IPS-20b (cell line): ENCODE data around the gene TMEM167B.

Experiments used
- H3K27ac ChIP-seq: one replicate; pipeline ENCODE4 v1.5.1; 2013; ENCODE audit warnings: low read length
- H3K27me3 ChIP-seq: 2 replicates; pipeline ENCODE4 v1.6.1; 2013; ENCODE audit warnings: mild to moderate bottlenecking, low read length, inconsistent platforms; ENCODE audit not compliant: insufficient read depth
- H3K36me3 ChIP-seq: 2 replicates; pipeline ENCODE4 v1.6.1; 2013; ENCODE audit warnings: low read depth, mild to moderate bottlenecking, inconsistent platforms, low read length, moderate library complexity; ENCODE audit not compliant: insufficient read depth
- H3K4me1 ChIP-seq: 2 replicates; pipeline ENCODE4 v1.6.1; 2013; ENCODE audit warnings: mild to moderate bottlenecking, control low read depth, inconsistent platforms, low read length, moderate library complexity; ENCODE audit not compliant: insufficient read depth
- H3K4me3 ChIP-seq: 2 replicates; pipeline ENCODE4 v1.5.1; 2013; ENCODE audit warnings: mild to moderate bottlenecking, low read length, inconsistent platforms
- H3K9ac ChIP-seq: 2 replicates; pipeline ENCODE4 v1.6.1; 2013; ENCODE audit warnings: low read depth, mild to moderate bottlenecking, inconsistent platforms, low read length, moderate library complexity
- H3K9me3 ChIP-seq: 2 replicates; pipeline ENCODE4 v1.6.1; 2013; ENCODE audit warnings: mild to moderate bottlenecking, low read depth, low read length, inconsistent platforms; ENCODE audit not compliant: insufficient read depth

The TMEM167B gene

GRCh38 chr1:109060707-109061106 is 29.9 kb upstream of the TMEM167B start:
- Histone ChIP-seq H3K27me3 (no peaks in the 10 kb centered on the region), H3K4me1 (no peaks in the 10 kb centered on the region), H3K9ac (no peak overlapping the region), H3K9me3 (no peaks in the 10 kb centered on the region), H3K27ac (no peak overlapping the region), H3K4me3 (no peak overlapping the region), H3K36me3 (peaks cover 28% of the 10 kb centered on the region)

DNA sequence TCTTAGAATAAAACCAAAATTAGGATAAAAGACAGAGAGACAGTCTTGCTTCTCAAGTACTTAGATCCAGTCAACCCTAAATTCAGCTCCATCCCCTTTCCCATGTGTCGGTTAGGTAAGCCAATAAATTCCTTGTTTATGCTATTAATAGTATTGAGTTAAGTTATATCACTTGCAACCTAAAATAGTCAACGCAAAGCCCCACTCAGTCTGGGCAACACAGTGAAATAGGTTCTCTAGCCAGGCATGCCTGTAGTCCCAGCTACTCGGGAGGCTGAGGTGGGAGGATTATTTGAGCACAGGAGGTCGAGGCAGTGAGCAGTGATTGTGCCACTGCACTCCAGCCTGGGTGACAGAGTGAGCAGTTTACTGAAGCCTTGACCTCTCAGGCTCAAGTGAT is 29.4 kb upstream of the TMEM167B start:
- no peak overlapping the region for H3K4me3 ChIP-seq
- H3K4me1 ChIP-seq, result no peaks in the 10 kb centered on the region
- no peaks in the 10 kb centered on the region for H3K9me3 ChIP-seq
- H3K9ac ChIP-seq, result no peak overlapping the region
- peaks cover 33% of the 10 kb centered on the region for H3K36me3 ChIP-seq
- no peak overlapping the region for H3K27ac ChIP-seq
- no peaks in the 10 kb centered on the region for H3K27me3 ChIP-seq

DNA sequence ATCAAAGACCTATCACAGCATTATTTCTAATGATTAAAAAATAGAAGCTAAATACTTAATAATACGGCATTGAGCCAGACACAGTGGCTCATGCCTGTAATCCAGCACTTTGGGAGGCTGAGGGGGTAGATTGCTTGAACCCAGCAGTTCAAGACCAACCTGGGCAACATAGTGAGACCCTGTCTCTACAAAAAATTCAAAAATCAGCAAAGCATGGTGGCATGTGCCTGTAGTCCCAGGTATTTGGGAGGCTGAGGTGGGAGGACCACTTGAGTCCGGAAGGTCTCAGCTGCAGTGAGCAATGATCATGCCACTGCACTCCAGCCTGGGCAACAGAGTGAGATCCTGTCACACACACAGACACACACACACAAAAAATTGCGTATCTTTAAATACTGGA is 25.4 kb upstream of the TMEM167B start:
- H3K4me3 ChIP-seq, result no peak overlapping the region
- no peak overlapping the region for H3K27ac ChIP-seq
- no peaks in the 10 kb centered on the region for H3K27me3 ChIP-seq
- H3K36me3 ChIP-seq, result peaks cover 60% of the 10 kb centered on the region
- no peak overlapping the region for H3K9ac ChIP-seq
- H3K4me1 ChIP-seq, result no peaks in the 10 kb centered on the region
- H3K9me3 ChIP-seq, result no peaks in the 10 kb centered on the region

GRCh38 chr1:109067883-109068282 is 22.7 kb upstream of the TMEM167B start:
- H3K4me3 ChIP-seq, result no peak overlapping the region
- H3K9ac ChIP-seq, result no peak overlapping the region
- H3K27ac ChIP-seq, result no peak overlapping the region
- H3K9me3 ChIP-seq, result no peaks in the 10 kb centered on the region
- peaks cover 60% of the 10 kb centered on the region for H3K36me3 ChIP-seq
- H3K4me1 ChIP-seq, result no peaks in the 10 kb centered on the region
- no peaks in the 10 kb centered on the region for H3K27me3 ChIP-seq

DNA sequence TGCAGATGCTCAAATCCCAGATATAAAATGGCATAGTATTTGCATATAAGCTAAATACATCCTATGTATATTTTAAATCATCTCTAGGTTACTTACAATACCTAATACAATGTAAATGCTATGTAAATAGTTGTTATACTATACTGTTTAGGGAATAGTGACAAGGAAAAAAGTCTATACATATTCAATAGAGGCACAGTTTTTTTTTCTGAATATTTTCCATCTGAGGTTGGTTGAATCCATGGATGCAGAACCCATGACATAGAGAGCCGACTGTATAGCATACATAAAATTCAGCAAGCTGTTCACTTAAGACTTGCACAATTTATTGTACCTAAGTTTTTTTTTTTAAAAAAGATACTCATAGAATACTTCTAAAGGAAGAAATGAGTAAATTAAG is 21.3 kb upstream of the TMEM167B start:
- Histone ChIP-seq H3K4me3 (no peak overlapping the region), H3K36me3 (peaks cover 53% of the 10 kb centered on the region), H3K4me1 (no peaks in the 10 kb centered on the region), H3K27ac (no peak overlapping the region), H3K27me3 (no peaks in the 10 kb centered on the region), H3K9ac (no peak overlapping the region), H3K9me3 (no peaks in the 10 kb centered on the region)

DNA sequence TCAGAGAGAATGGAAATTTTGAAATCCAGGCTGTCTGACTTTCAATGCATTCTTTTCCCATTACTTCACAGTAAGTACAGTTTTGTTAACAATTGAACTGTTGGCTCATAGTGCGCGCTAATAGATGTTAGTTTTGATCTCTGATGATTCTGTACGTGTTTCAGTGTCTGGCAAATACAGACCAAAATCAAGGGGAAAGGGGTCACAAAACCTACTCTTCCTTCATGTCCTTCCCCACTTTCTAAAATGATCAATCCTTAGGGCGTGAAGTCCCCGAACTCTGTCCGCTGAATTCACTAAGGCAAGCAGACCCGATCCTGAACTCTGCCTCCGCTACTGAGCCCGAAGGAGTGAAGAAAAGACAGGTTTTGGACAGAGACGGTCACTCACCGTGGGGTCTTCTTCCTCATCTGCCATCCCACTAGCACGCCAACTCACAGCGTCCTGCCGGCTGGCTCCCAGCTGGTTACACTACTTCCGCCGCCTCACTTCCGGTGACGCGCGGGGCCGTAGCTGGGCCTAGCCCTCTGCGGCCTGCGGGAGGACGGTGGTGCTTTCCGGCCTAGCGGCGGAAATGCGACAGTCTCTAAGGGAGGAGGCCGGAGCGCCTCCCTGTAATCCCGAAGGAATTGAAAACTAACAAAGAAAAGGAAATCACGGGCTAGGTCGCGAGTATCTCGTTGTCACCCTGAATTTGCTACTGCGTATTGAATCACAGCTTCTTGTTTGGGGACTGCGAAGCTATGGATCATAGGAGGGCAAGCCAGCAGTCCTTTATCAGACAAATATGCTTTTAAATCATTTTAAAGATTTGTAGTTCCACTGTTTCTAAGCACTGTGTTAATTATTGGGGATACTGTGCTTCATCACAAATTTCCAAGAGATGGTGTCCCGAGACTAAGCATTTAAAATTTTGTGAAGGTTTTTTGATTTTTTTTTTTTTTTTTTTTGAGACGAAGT is 14.8 kb upstream of the TMEM167B start, which contains the start of gene TAF13:
Gene TAF13, minus strand, starts transcription at position 473 of the 960 bp plus-strand sequence. Its CDS starts 56 bp downstream, at position 417.
- Histone ChIP-seq H3K27me3 (no peaks in the 10 kb centered on the region), H3K36me3 (peaks cover 7% of the 10 kb centered on the region), H3K9me3 (no peaks in the 10 kb centered on the region), H3K4me1 (no peaks in the 10 kb centered on the region; the same call in 1 of the 2 replicates), H3K4me3 (peak within 1 kb of the TSS; percentile 94), H3K9ac (peak within 1 kb of the TSS; percentile 90), H3K27ac (peak within 1 kb of the TSS; percentile 50)

GRCh38 chr1:109078317-109078716 is 12.2 kb upstream of the TMEM167B start:
- no peak overlapping the region for H3K9ac ChIP-seq
- no peaks in the 10 kb centered on the region for H3K36me3 ChIP-seq
- H3K27me3 ChIP-seq, result no peaks in the 10 kb centered on the region
- H3K4me1 ChIP-seq, result peaks cover 2% of the 10 kb centered on the region; the same call in 1 of the 2 replicates
- no peaks in the 10 kb centered on the region for H3K9me3 ChIP-seq
- no peak overlapping the region for H3K27ac ChIP-seq
- H3K4me3 ChIP-seq, result no peak overlapping the region

DNA sequence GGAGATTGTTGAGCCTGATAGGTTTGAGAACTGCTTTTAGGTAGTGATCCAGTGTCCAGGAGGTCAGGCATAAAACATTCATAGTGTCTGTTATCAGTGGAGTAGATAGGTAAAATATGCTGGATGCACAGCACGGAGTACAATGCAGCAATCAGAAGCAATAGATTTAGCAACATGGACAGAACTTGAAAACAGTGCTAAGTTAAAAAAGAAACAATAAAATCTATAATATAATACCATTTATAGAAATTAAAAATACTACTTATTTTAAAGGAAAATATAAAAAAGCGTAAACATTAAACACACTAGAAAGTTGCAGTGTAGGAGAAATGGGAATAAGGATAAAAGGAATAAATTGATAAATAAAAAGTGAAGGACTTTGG is 11.3 kb upstream of the TMEM167B start:
- no peak overlapping the region for H3K4me3 ChIP-seq
- H3K27me3 ChIP-seq, result no peaks in the 10 kb centered on the region
- no peaks in the 10 kb centered on the region for H3K36me3 ChIP-seq
- H3K9ac ChIP-seq, result no peak overlapping the region
- H3K4me1 ChIP-seq, result peaks cover 4% of the 10 kb centered on the region; the same call in 1 of the 2 replicates
- no peaks in the 10 kb centered on the region for H3K9me3 ChIP-seq
- H3K27ac ChIP-seq, result no peak overlapping the region

GRCh38 chr1:109080441-109081082 is 10.0 kb upstream of the TMEM167B start:
- Histone ChIP-seq H3K27ac (no peak overlapping the region), H3K4me3 (no peak overlapping the region), H3K27me3 (no peaks in the 10 kb centered on the region), H3K9me3 (no peaks in the 10 kb centered on the region), H3K36me3 (no peaks in the 10 kb centered on the region), H3K9ac (no peak overlapping the region), H3K4me1 (peaks cover 4% of the 10 kb centered on the region; the same call in 1 of the 2 replicates)

GRCh38 chr1:109083501-109083900 is 7.1 kb upstream of the TMEM167B start:
- H3K27ac ChIP-seq, result no peak overlapping the region

DNA sequence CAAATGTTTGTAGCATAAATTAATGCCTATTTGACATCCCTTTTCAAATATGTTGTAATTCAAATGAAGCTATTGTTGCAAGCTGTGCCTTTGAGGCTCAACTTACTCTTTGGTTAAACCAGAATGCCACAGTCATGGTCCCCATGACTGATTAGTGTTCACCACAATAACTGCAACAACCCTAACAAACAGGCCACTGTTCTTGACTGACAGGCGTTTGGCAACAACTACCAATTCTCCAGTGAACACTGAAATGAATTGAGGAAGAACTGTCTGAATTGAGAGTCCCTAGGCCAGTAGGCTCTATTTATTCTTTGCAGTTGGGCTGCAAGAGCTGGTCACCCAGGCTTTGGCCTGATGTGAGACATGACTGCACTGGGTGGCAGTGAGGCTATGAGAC is 6.6 kb upstream of the TMEM167B start:
- no peaks in the 10 kb centered on the region for H3K9me3 ChIP-seq
- H3K9ac ChIP-seq, result no peak overlapping the region
- peaks cover 4% of the 10 kb centered on the region; the same call in 1 of the 2 replicates for H3K4me1 ChIP-seq
- no peaks in the 10 kb centered on the region for H3K36me3 ChIP-seq
- no peaks in the 10 kb centered on the region for H3K27me3 ChIP-seq
- H3K27ac ChIP-seq, result no peak overlapping the region
- no peak overlapping the region for H3K4me3 ChIP-seq

More at GRCh38 chr1:109083501-109083900, 7.1 kb upstream of the TMEM167B start:
- Histone ChIP-seq H3K4me1 (peaks cover 4% of the 10 kb centered on the region; the same call in 1 of the 2 replicates), H3K4me3 (no peak overlapping the region), H3K36me3 (no peaks in the 10 kb centered on the region), H3K27me3 (no peaks in the 10 kb centered on the region), H3K9me3 (no peaks in the 10 kb centered on the region), H3K9ac (no peak overlapping the region)
